Fibroblast of lung (primary cell): ENCODE data around the gene IL10RB.

ENCODE experiments used
- EZH2 ChIP-seq: IDR thresholded peaks from 2 replicates; pipeline ENCODE4 v1.5.1; 2012; ENCODE audit warnings: low read length, control low read depth, mild to moderate bottlenecking; ENCODE audit errors: missing control alignments
- TF ChIP-seq, protein P1 (sequence below), 2 donors: IDR thresholded peaks in 1 of 2; conservative IDR thresholded peaks in 1 of 2; 1 replicate in 1 of 2; 2 replicates in 1 of 2; pipeline ENCODE4 v1.5.1; 2011 to 2012; ENCODE audit warnings: low read length in 2 of 2, control low read depth in 1 of 2, inconsistent platforms in 1 of 2, low read depth in 1 of 2, mild to moderate bottlenecking in 1 of 2

DNA sequence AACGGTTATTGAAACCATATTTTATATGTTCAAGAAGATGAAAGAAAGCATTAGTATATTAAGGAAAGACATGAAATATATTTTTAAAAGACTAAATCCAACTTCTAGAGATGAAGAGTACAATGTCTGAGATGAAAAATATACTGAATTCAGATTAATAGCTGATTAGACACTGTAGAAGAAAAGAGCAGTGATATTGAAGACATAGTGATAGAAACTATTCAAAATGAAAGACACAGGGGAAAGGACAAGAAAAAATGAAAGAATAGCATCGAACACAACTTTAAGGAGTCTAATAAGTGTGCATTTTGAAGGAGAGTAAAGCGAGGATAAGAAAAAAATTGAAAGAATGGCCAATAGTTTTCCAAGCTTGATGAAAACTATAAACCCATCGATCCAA, 47.4 kb downstream of the IL10RB start:
- TF ChIP-seq, protein P1, sequence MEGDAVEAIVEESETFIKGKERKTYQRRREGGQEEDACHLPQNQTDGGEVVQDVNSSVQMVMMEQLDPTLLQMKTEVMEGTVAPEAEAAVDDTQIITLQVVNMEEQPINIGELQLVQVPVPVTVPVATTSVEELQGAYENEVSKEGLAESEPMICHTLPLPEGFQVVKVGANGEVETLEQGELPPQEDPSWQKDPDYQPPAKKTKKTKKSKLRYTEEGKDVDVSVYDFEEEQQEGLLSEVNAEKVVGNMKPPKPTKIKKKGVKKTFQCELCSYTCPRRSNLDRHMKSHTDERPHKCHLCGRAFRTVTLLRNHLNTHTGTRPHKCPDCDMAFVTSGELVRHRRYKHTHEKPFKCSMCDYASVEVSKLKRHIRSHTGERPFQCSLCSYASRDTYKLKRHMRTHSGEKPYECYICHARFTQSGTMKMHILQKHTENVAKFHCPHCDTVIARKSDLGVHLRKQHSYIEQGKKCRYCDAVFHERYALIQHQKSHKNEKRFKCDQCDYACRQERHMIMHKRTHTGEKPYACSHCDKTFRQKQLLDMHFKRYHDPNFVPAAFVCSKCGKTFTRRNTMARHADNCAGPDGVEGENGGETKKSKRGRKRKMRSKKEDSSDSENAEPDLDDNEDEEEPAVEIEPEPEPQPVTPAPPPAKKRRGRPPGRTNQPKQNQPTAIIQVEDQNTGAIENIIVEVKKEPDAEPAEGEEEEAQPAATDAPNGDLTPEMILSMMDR (conservative IDR thresholded peaks at IDR 0.05 in 1 of 2, IDR thresholded peaks at IDR 0.05 in 1 of 2; ENCODE audit: low read depth in 1 of 2, low read length in 2 of 2), result no peak
- no peak for TF ChIP-seq EZH2
